Umbilical cord (tissue), 2 donors: ENCODE data around the gene ARID4B. TPM values are rescaled to one million over a fixed set of nuclear protein-coding genes. Genes with fewer than 3 reads are reported as not detected.
"Not testable (repeated sequence)": the region's sequence is repeated elsewhere in the genome, so short reads cannot be mapped to it uniquely, and the experiment has no call there.

ENCODE experiments used
- DNase-seq: peaks from one replicate; pipeline ENCODE4 v3.0.0-alpha.2; 2015; ENCODE audit warnings: low spot score
- total RNA-seq: library from RNA; depleted of rRNA; stranded (reverse); fragments of >200 nt; gene quantifications from one replicate; pipeline ENCODE4 v1.2.3, GENCODE V29; 2014; ENCODE audit warnings: low replicate concordance; ENCODE audit not compliant: insufficient read depth

ARID4B gene
- total RNA-seq, 1 donor from 2014 or later = 49.8 TPM

DNA sequence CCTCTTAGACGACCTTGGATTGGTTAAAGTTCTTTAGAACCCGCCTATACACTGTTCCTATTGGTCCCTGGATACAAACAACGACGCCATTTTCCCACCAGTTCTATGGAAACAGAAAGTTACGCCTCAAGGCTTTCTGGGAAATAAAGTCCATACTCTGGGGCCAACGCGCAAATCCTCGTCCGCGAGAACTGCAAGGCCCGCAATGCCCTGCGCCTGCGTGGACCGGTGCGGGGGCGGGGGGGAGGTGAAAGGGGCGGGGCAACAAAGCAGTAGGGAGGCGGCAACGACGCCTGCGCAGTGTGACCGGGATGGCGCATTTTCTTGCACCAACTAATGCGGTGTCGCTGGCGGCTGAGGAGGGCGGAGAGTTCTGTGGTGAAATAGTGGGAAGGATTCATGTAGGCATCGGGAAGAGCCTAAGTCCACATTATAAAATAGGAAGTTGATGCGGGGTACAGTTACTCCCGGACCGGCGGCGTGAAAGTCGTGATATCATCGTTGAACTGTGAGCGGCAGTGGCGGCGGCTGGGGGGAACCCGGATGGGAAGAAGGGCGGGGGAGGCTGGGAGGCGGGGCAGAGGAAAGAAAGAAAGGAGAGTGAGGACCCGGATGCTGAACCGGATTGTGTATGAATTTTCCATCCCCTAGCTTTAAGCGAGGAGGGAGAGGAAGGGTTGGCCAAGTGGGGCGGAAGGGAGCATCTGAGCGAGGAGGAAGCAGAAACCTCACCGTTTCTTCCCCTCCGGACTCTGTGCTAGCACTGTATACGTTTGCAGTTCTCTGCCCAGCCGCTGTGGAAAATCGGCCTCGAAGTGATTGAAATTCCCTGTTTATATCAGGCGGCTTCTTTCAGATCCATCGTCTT lies 526 bp upstream of the ARID4B start, which contains the start of gene GGPS1:
Gene GGPS1, plus strand, starts transcription at position 300 of the 868 bp plus-strand sequence. CDS start 6,695 bp downstream, outside the sequence.
- peak; percentile 100 for DNase-seq

DNA sequence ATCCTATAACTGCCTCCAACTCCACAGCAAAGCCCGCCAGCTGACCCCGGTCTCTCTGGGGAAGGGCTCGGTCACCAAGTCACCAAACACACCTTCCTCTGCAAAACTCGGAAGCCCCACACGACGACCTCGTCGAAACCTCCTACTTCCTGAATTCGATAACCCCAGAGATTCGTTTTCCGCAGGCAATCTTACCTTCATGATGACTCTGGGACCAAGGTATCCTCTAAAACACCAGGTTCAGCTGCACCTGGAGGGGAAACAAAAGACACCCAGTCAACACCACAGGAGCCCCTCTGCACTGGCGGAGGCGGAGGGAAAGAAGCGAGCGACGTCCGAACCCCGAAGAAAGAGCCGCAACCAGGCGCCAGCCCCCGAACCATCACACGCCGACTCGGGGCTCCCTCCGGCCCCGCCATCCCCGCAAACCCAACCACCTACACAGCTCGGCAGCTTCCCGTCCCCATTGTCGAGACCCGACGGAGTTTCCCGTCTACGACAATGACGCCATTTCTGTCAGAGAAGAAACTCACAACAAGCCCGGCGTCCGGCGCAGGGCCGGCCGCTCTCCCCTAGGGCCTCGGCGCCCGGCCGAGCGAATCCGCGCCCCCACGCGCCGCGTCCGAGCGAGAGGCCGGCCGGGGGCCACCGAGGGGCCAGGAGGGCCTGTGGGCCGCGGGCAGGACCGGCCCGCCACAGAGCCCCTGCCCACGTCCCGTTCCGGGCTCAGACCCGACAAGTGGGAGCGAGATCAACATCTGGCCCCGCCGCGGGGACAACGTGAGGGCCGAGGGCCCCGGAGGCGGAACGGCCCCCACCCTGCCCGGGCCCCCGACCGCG lies 1.0 kb downstream of the ARID4B start:
- DNase-seq = peak; percentile 43

GRCh38 chr1:235325854-235326253 lies 2.1 kb downstream of the ARID4B start:
- no peak for DNase-seq

- DNase-seq = no peak
Observed at GRCh38 chr1:235325139-235325538, 2.8 kb downstream of the ARID4B start.

DNA sequence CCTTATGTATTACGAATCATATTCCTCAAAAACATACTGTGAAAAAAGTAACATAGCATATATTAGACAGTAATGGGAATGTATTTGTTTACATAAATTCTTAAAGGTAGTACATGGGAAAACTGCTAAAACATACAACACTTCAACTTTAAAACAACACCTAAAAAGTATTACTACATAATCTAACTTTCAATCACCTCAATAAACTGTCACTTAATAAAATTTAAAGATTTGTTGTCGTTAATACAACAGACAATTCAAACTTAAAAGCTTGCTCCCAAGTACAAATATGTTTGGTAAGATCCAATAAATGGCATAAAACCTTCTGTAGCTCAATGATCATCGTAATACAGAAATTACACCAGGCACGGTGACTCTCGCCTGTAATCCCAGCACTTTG lies 3.7 kb downstream of the ARID4B start:
- no peak for DNase-seq

DNA sequence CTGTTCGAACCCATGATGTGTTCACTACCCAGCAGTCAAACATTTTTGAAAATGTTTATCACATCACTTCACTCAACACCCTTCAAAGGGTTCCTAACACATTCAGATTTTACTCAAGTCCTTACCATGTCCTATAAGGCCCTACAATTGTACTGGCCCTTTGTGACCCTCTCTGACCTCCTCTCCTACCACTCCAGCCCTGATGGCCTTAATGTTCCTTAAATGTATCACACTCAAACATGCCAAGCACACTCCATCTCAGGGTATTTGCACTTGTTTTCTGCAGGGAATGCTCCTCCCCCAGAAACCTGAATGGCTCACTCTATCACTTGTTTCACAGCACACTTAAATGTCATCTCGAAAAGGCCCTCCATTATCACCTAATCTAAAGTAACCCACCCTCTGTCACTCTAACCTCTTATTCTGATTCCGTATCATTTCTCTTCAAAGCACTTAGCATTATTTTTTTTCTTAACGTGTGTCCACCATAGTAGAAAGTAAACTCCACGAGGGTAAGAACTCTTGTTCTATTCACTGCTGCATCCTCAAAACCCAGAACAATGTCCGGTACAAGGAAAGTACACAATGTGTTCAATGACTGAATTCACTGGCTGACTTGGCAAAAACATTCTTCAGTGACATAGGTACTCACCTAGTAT lies 7.3 kb downstream of the ARID4B start:
- no peak for DNase-seq

DNA sequence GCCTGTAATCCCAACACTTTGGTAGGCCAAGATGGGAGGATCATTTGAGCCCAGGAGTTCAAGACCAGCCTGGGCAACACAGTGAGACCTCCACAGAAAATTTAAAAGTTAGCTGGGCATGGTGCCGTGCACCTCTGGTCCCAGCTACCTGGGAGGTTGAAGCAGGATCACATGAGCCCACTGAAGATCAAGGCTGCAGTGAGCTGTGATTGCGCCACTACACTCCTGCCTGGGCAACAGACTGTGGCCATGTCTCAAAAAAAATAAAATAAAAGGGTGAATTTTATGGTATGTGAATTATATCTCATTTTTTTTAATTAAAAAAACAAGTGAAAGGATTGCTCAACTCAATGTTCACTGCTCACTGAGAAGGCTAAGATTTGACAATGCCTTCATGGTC lies 8.7 kb downstream of the ARID4B start:
- DNase-seq = no peak

DNA sequence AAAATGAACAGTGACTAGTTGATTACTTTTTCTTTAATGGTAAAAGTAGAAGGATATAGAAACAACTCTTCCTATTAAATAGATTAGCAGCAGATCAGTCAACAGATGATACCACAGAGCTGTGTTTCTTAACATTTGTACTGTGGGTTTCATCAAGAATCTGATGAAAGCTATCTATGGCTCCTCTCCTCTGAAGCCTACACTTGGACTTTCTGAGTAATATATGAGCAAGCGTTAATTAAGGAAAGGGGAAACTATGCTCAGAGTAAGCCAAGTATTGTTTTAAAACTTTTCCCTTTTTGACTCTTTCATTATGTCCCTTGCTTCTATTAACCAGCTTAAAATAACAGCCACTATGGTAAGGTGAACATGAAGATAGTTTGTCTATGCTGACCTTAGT lies 10.8 kb downstream of the ARID4B start:
- no peak for DNase-seq

GRCh38 chr1:235315735-235316134 lies 12.2 kb downstream of the ARID4B start:
- DNase-seq = no peak

DNA sequence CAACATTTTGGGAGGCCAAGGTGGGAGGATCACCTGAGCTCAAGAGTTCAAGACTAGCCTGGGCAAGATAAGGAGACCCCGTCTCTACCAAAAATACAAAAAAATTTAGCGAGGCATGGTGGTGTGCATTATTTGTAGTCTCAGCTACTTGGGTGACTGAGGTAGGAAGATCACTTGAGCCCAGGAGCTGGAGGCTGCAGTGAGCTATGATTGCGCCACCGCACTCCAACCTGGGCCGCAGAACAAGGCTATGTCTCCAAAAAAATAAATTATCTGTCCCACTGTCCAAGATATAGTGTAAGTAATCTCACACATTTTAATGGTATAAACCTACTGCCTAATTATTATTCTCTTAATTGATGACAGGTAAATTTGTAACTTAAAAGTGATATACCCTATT lies 12.8 kb downstream of the ARID4B start:
- no peak for DNase-seq

GRCh38 chr1:235313931-235314678 lies 13.9 kb downstream of the ARID4B start:
- DNase-seq = no peak

- peak; percentile 26 for DNase-seq
Observed at GRCh38 chr1:235313262-235313661, 14.7 kb downstream of the ARID4B start.

DNA sequence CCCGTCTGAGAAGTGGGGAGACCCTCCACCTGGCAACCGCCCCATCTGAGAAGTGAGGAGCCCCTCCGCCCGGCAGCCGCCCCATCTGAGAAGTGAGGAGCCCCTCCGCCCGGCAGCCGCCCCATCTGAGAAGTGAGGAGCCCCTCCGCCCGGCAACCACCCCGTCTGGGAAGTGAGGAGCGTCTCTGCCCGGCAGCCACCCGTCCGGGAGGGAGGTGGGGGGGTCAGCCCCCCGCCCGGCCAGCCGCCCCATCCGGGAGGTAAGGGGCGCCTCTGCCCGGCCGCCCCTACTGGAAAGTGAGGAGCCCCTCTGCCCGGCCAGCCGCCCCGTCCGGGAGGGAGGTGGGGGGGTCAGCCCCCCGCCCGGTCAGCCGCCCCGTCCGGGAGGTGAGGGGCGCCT lies 18.8 kb downstream of the ARID4B start:
- not testable (repeated sequence) for DNase-seq

DNA sequence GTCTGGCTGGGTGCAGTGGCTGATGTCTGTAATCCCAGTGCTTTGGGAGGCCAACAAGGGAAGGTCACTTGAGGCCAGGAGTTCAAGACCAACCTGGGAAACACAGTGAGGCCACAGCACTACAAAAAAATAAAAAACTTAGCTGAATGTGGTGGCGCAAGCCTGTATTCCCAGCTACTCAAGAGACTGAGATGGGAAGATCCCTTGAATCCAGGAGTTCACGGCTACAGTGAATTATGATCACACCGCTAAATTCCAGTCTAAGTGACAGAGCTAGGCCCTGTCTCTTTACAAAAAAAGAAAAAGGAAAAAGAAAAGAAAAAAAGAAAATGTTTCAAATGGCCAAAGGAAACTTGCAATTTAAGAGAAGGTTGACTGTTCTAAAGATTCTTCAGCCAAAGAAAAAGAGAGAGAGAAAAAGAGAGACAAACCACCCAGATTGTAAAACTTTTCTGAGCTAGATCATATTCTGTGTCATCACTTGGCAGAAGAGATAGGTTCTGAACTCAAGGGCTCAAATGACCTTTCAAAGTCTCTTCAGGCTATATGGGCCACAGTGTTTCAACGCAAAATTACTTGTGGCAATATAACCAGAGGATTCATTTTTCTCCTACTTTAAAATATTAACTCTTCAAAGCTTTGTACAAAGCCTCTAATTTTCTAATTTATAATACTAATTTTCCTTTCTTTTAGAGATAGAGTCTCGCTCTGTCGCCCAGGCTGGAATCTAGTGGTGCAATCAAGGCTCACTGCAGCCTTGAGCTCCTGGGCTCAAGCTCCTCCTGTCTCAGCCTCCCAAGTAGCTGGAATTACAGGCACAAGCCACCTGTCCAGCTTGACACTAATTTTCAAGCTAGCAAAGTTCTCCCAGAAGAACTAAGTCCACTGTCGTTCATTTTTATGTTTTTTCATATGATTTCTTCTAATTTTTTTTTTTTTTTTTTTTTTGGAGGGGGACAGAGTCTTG lies 20.5 kb downstream of the ARID4B start:
- DNase-seq = peak; percentile 40

DNA sequence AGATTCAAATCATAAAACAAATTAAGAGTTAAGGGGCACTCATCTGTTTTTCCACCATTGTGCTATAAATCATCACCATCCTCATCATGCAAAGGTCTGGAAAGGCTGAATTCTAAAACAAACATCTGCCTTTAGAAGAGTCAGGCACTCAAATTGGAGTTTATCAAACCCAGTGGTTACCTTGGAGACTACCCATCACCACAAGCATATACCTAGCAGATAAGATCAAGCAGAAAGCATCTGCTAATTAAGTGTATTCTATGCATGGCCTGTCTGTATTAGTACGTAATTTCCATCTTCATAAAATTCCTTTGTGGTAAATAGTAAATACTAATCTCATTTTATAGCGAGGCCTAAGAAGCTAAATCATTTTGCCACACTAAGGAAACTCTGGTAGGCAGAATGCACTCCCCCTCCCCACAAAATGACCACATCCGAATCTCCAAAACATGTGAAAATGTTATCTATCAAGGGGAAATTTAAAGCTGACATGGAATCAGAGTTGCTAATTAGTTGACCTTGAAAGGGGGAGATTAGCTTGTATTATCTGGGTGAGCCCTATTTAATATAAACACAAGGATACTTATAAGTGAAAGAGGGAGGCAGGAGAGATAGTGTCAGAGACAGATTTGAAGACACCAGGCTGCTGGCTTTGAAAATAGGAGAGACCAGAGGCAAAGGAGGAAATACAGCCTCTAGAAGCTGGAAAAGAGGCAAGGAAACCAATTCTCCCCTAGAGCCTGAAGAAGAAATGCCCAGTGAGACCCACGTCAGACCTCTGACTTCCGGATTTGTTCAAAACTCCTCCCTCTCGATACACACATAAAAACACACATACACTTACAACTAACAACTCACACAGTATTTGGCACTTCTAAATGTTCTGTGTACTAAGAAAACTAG lies 23.2 kb downstream of the ARID4B start:
- DNase-seq = no peak

- no peak for DNase-seq
Observed at GRCh38 chr1:235302143-235302542, 25.8 kb downstream of the ARID4B start.

GRCh38 chr1:235299169-235299858 lies 28.7 kb downstream of the ARID4B start:
- no peak for DNase-seq

- DNase-seq = no peak
Observed at GRCh38 chr1:235298758-235299157, 29.2 kb downstream of the ARID4B start.
